HepG2 (cell line): Measurements from ENCODE around the gene C9orf50. TPM values are rescaled to one million over a fixed set of nuclear protein-coding genes. Genes with fewer than 3 reads are reported as not detected.

Experiments used
- ASH2L ChIP-seq: fragments of 300-600, 200-600 bp; sonication (generic); IDR thresholded peaks from 2 replicates; pipeline ENCODE4 v1.7.0; 2017; ENCODE audit warnings: low read depth, mild to moderate bottlenecking, moderate library complexity, mixed read lengths, low read length; ENCODE audit not compliant: insufficient read length
- DPF2 ChIP-seq: sonication (generic); formaldehyde crosslinking; IDR thresholded peaks from 2 replicates; pipeline ENCODE4 v1.4.0; 2020; ENCODE audit warnings: mild to moderate bottlenecking, low read depth, missing genetic modification reagents, borderline replicate concordance
- ELF3 ChIP-seq: IDR thresholded peaks from 2 replicates; pipeline ENCODE4 v1.6.1; 2016; ENCODE audit warnings: missing genetic modification reagents, missing compliant biosample characterization
- FOSL2 ChIP-seq: sonication (generic); formaldehyde crosslinking; IDR thresholded peaks from 2 replicates; pipeline ENCODE4 v1.4.0; 2020; ENCODE audit warnings: missing genetic modification reagents
- LCORL ChIP-seq, 2 experiments: fragments of 450-650 bp in 1 of 2; sonication (generic) in 1 of 2; formaldehyde crosslinking in 1 of 2; IDR thresholded peaks; 2 replicates each; pipeline versions ENCODE4 v1.5.0 to v1.6.1; 2017 to 2020; ENCODE audit warnings: antibody characterized with exemption in 1 of 2, missing genetic modification reagents in 1 of 2
- MAFG ChIP-seq: sonication (generic); formaldehyde crosslinking; IDR thresholded peaks from 2 replicates; pipeline ENCODE4 v1.5.1; 2020; ENCODE audit warnings: mild to moderate bottlenecking, missing genetic modification reagents
- MTA1 ChIP-seq: sonication (generic); formaldehyde crosslinking; IDR thresholded peaks from 2 replicates; pipeline ENCODE4 v1.4.0; 2020; ENCODE audit warnings: missing genetic modification reagents, mild to moderate bottlenecking, borderline replicate concordance
- NFIC ChIP-seq: IDR thresholded peaks from 2 replicates; pipeline ENCODE4 v1.6.1; 2012; ENCODE audit warnings: mild to moderate bottlenecking, low read length, inconsistent platforms
- PRDM4 ChIP-seq: sonication (generic); formaldehyde crosslinking; IDR thresholded peaks from 2 replicates; pipeline ENCODE4 v1.9.0; 2021; ENCODE audit warnings: missing genetic modification reagents, borderline replicate concordance
- RERE ChIP-seq: IDR thresholded peaks from 2 replicates; pipeline ENCODE4 v1.6.1; 2016; ENCODE audit warnings: low read depth, missing genetic modification reagents, missing compliant biosample characterization
- TRAFD1 ChIP-seq: sonication (generic); formaldehyde crosslinking; IDR thresholded peaks from 2 replicates; pipeline ENCODE4 v1.5.1; 2020; ENCODE audit warnings: missing genetic modification reagents, mild to moderate bottlenecking, borderline replicate concordance
- ZMYM2 ChIP-seq: sonication (generic); formaldehyde crosslinking; IDR thresholded peaks from 2 replicates; pipeline ENCODE4 v1.8.0; 2022; ENCODE audit warnings: mild to moderate bottlenecking, missing genetic modification reagents
- ZNF20 ChIP-seq: sonication (generic); formaldehyde crosslinking; IDR thresholded peaks from 2 replicates; pipeline ENCODE4 v1.4.0; 2020; ENCODE audit warnings: mild to moderate bottlenecking, moderate library complexity, missing genetic modification reagents
- ZNF205 ChIP-seq: IDR thresholded peaks from 2 replicates; pipeline ENCODE4 v1.6.1; 2018; ENCODE audit warnings: missing biosample characterization, missing genetic modification reagents
- ZNF383 ChIP-seq: sonication (generic); formaldehyde crosslinking; IDR thresholded peaks from 2 replicates; pipeline ENCODE4 v1.4.0; 2020; ENCODE audit warnings: missing genetic modification reagents, mild to moderate bottlenecking, borderline replicate concordance
- ZNF839 ChIP-seq: sonication (generic); formaldehyde crosslinking; IDR thresholded peaks from 2 replicates; pipeline ENCODE4 v1.4.0; 2020; ENCODE audit warnings: missing genetic modification reagents, mild to moderate bottlenecking, borderline replicate concordance
- polyA plus RNA-seq, 8 experiments: library from polyadenylated mRNA; depleted of rRNA in 3 of 8; stranded (reverse) in 7 of 8; unstranded in 1 of 8; fragments of >200 nt; fragmentation: Illumina TruSeq in 4 of 8; extraction: Trizol in 4 of 8; gene quantifications; 2 replicates each; pipeline versions ENCODE4 v1.2.1 to v1.2.3, GENCODE V29; 2011 to 2016; ENCODE audit warnings: low read depth in 4 of 8, missing spikeins in 1 of 8, mixed read lengths in 1 of 8; ENCODE audit not compliant: insufficient read depth in 1 of 8
- total RNA-seq, 5 experiments: library from RNA; depleted of rRNA; stranded (reverse); fragments of >200 nt; fragmentation: Illumina TruSeq; extraction: Trizol; gene quantifications; 2 replicates each; pipeline ENCODE4 v1.2.3, GENCODE V29; 2016; ENCODE audit warnings: low read depth in 1 of 5

The C9orf50 gene
- total and polyA plus RNA-seq, 2 of the 13 experiments (the other 11 are each of a cell fraction or from before 2014, with no cell fraction given), result not detected

GRCh38 chr9:129626079-129626624 lies 5.3 kb upstream of the C9orf50 start, which contains the start of gene NTMT1 (continued):
- TF ChIP-seq FOSL2 (CRISPR knock-in tag), result peak; percentile 46; the same call in 1 of the 2 replicates
- TF ChIP-seq ZNF205 (CRISPR knock-in tag), result no peak
- no peak for TF ChIP-seq ZNF383 (CRISPR knock-in tag)
- TF ChIP-seq ZMYM2 (CRISPR knock-in tag), result no peak
- TF ChIP-seq ASH2L, result peak; percentile 86
- TF ChIP-seq PRDM4, result no peak
- 0 out of 2 replicates have a peak, but pooled peaks have one; percentile 49 for TF ChIP-seq ELF3
- no peak for TF ChIP-seq MAFG (CRISPR knock-in tag)
- no peak for TF ChIP-seq RERE (CRISPR knock-in tag)
- TF ChIP-seq ZNF20, result no peak
- TF ChIP-seq DPF2 (CRISPR knock-in tag), result no peak
- no peak for TF ChIP-seq LCORL (IDR thresholded peaks at IDR 0.05)
- TF ChIP-seq LCORL (CRISPR knock-in tag; IDR thresholded peaks at IDR 0.05), result no peak
- no peak for TF ChIP-seq ZNF839 (CRISPR knock-in tag)
- no peak for TF ChIP-seq MTA1
- no peak for TF ChIP-seq TRAFD1 (CRISPR knock-in tag)
- TF ChIP-seq NFIC, result no peak
